A673 (cell line): ENCODE data around the gene ZBTB20. TPM values are rescaled to one million over a fixed set of nuclear protein-coding genes. Genes with fewer than 3 reads are reported as not detected.

ENCODE experiments used
- BruUV-seq: library from RNA; stranded (reverse); fragments of 400-500 nt; replicated peaks from 2 replicates; lab custom pipeline; 2021; lab: Mats Ljungman, UMichigan
- CTCF ChIA-PET: fragments of 300-600 bp; sonication (Branson Sonifier 250); formaldehyde crosslinking; loops from one replicate; lab custom pipeline; 2022; ENCODE audit warnings: antibody characterized with exemption; lab: Charles Lee
- POLR2A ChIA-PET: fragments of 300-600 bp; sonication (Branson Sonifier 250); formaldehyde crosslinking; loops from one replicate; lab custom pipeline; 2022; ENCODE audit warnings: antibody characterized with exemption; ENCODE audit not compliant: low non-redundant PET; lab: Charles Lee
- DNase-seq: peaks from one replicate; pipeline ENCODE4 v3.0.0-alpha.2; 2015; ENCODE audit warnings: low spot score
- H3K27ac ChIP-seq: fragments of 200-600 bp; sonication (generic); 2 replicates; pipeline ENCODE4 v1.5.1; 2016; ENCODE audit warnings: mixed run types, low read depth, mild to moderate bottlenecking, mixed read lengths, antibody characterized with exemption, low read length; ENCODE audit not compliant: poor library complexity, severe bottlenecking
- H3K27me3 ChIP-seq: fragments of 200-600 bp; sonication (generic); replicated peaks from 2 replicates; pipeline ENCODE4 v1.6.1; 2017; ENCODE audit warnings: mixed run types, low read depth, mild to moderate bottlenecking, mixed read lengths, antibody characterized with exemption, low read length; ENCODE audit not compliant: insufficient read depth, poor library complexity
- H3K36me3 ChIP-seq: fragments of 200-600 bp; sonication (generic); 2 replicates; pipeline ENCODE4 v1.6.1; 2016; ENCODE audit warnings: mixed run types, mild to moderate bottlenecking, mixed read lengths, antibody characterized with exemption, low read length; ENCODE audit not compliant: insufficient read depth, poor library complexity, severe bottlenecking
- H3K4me1 ChIP-seq: fragments of 200-600 bp; sonication (generic); 2 replicates; pipeline ENCODE4 v1.6.1; 2017; ENCODE audit warnings: mixed run types, mild to moderate bottlenecking, mixed read lengths, antibody characterized with exemption, low read length; ENCODE audit not compliant: insufficient read depth, poor library complexity, severe bottlenecking
- H3K4me3 ChIP-seq: fragments of 200-600 bp; sonication (generic); 2 replicates; pipeline ENCODE4 v1.5.1; 2016; ENCODE audit warnings: low read depth, mixed run types, mild to moderate bottlenecking, mixed read lengths, low read length; ENCODE audit not compliant: poor library complexity, severe bottlenecking
- H3K9me3 ChIP-seq: fragments of 200-600 bp; sonication (generic); 2 replicates; pipeline ENCODE4 v1.6.1; 2016; ENCODE audit warnings: mixed run types, low read depth, mild to moderate bottlenecking, mixed read lengths, antibody characterized with exemption, low read length; ENCODE audit not compliant: poor library complexity, severe bottlenecking
- EZH2 ChIP-seq: fragments of 200-600 bp; sonication (generic); IDR thresholded peaks from 2 replicates; pipeline ENCODE4 v1.6.1; 2017; ENCODE audit warnings: borderline replicate concordance, low read depth, mild to moderate bottlenecking, mixed read lengths, antibody characterized with exemption, low read length; ENCODE audit not compliant: poor library complexity, severe bottlenecking
- intact Hi-C: fragments of 100-400 bp; cut with micrococcal nuclease; formaldehyde crosslinking; loops from one replicate; pipeline ENCODE4 v1.10.0; 2022; ENCODE audit not compliant: unreplicated experiment
- total RNA-seq: library from RNA; stranded (reverse); gene quantifications from 2 replicates; pipeline ENCODE4 v1.2.3, GENCODE V29; 2021
- TF ChIP-seq, protein P1 (sequence below): fragments of 300-800, 200-600 bp; sonication (generic); conservative IDR thresholded peaks from 2 replicates; pipeline ENCODE4 v1.5.1; 2017; ENCODE audit warnings: low read depth, mild to moderate bottlenecking, antibody characterized with exemption, low read length, moderate library complexity, mixed read lengths

The ZBTB20 gene
- total RNA-seq, 1 experiment from 2014 or later, result 13.5 TPM

DNA sequence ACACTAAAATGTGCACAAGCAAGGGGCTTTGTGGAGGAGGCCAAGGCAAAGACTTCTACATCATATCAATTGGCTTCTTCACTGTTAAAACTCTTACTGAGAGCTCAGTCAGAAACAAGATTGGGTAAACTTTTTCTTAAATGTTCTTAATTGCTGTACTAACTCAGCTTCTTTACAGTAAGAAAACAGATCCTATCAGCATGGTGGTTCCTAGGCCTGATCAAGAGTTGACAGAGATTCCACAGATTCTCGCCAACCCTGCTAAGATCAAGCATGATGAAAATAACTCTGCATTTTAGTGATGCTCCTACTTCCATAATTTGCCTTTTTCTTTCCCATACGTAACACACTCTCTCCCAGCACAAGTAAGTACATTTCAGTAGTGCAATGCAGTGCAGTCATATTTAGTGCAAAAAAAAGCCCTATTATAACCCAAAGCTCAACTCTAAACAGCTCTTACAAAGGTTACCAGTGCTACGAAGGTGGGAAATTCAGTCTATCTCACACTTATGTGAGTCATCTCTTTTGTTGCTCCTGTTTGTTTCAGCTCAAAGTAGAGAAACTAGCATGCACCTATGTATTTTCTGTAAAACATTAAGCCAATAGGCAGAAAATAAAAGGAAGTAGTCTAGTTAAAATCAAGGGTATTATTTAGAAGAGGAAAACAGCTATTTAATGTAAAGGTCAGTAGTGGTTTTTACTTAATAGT lies 823.4 kb downstream of the ZBTB20 start:
- intact Hi-C loops, result no loop called here
- ChIA-PET CTCF (no interaction called here), POLR2A (no interaction called here)
- Histone ChIP-seq H3K9me3 (no peaks in the 10 kb centered on the region), H3K27me3 (no peaks in the 10 kb centered on the region), H3K36me3 (no peaks in the 10 kb centered on the region), H3K27ac (no peak overlapping the region), H3K4me1 (no peaks in the 10 kb centered on the region), H3K4me3 (no peak overlapping the region)
- TF ChIP-seq EZH2, result no peak
- TF ChIP-seq, protein P1, sequence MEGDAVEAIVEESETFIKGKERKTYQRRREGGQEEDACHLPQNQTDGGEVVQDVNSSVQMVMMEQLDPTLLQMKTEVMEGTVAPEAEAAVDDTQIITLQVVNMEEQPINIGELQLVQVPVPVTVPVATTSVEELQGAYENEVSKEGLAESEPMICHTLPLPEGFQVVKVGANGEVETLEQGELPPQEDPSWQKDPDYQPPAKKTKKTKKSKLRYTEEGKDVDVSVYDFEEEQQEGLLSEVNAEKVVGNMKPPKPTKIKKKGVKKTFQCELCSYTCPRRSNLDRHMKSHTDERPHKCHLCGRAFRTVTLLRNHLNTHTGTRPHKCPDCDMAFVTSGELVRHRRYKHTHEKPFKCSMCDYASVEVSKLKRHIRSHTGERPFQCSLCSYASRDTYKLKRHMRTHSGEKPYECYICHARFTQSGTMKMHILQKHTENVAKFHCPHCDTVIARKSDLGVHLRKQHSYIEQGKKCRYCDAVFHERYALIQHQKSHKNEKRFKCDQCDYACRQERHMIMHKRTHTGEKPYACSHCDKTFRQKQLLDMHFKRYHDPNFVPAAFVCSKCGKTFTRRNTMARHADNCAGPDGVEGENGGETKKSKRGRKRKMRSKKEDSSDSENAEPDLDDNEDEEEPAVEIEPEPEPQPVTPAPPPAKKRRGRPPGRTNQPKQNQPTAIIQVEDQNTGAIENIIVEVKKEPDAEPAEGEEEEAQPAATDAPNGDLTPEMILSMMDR, result no peak
- no peak for DNase-seq
- BruUV-seq, result no TSS peak

DNA sequence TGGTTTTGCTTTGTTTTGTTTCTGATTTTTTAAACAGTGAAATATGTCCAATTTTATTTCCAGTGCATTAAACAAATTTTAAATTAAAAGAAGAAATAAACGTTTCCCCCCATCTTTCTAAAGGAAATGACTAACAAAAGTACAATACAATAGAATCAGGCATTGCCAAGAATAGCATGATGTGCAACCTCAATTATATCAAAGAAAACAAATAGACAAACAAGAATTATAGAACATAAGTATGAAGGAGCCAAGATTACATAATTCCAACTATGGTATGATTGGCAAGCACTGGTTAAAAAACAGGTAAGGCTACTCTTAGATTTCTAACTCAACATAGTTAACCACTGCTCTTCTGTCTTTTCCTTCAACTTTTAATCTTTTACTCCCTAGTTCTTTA lies 826.8 kb downstream of the ZBTB20 start:
- no TSS peak for BruUV-seq
- Histone ChIP-seq H3K9me3 (no peaks in the 10 kb centered on the region), H3K27ac (no peak overlapping the region), H3K4me3 (no peak overlapping the region), H3K4me1 (no peaks in the 10 kb centered on the region), H3K27me3 (no peaks in the 10 kb centered on the region), H3K36me3 (no peaks in the 10 kb centered on the region)
- DNase-seq, result no peak
- ChIA-PET CTCF (no interaction called here), POLR2A (no interaction called here)
- TF ChIP-seq, protein P1, result no peak
- no peak for TF ChIP-seq EZH2
- intact Hi-C loops, result no loop called here

DNA sequence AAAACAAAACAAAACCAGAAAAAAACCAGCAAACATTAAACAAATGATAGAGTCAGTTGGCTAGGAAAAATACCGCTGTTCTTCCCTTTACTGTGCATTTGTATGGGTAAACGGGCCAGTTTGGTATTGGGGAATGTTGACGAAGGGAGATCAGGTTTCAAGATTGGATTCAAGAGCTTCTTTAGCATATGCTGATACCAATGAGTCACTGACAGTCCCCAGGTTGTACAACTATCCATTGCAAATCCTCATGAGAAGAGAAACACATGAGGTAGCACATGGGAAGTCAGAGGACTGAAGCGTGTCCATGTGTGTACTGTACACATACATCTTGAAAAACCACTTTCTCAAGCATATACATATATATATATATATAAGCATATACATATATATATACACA lies 827.6 kb downstream of the ZBTB20 start:
- TF ChIP-seq EZH2, result no peak
- CTCF ChIA-PET, result no interaction called here

DNA sequence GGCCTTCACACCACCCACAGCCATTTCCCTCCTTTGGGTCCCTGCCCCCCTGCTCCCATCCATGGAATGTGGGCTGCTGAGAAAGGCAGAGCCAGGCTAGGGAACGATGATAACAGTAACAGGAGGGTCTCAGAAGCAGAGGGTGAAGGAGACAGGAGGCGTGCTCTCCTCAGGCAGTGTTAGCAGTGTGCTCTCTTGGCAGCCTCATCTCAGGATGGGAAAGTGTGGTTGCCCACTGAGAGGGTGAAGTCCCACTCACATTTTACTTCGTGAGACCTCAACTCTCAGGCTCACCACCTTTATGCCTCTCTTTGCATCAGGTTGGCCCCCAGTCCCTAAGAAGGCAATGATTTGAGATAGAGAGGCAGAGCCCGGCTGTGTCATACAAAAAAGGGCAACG lies 828.8 kb downstream of the ZBTB20 start:
- no peak overlapping the region for H3K4me3 ChIP-seq
- no peak overlapping the region for H3K27ac ChIP-seq
- no TSS peak for BruUV-seq
- no peak for DNase-seq
- no peaks in the 10 kb centered on the region for H3K9me3 ChIP-seq
- POLR2A ChIA-PET, result no interaction called here
- no peaks in the 10 kb centered on the region for H3K27me3 ChIP-seq
- H3K4me1 ChIP-seq, result no peaks in the 10 kb centered on the region
- CTCF ChIA-PET, result no interaction called here
- no peaks in the 10 kb centered on the region for H3K36me3 ChIP-seq
- intact Hi-C loops, result no loop called here
- TF ChIP-seq, protein P1, result no peak
- TF ChIP-seq EZH2, result no peak

More for the DNA sequence above, 827.6 kb downstream of the ZBTB20 start:
- no TSS peak for BruUV-seq
- Histone ChIP-seq H3K4me1 (no peaks in the 10 kb centered on the region), H3K36me3 (no peaks in the 10 kb centered on the region), H3K27ac (no peak overlapping the region), H3K4me3 (no peak overlapping the region), H3K9me3 (no peaks in the 10 kb centered on the region), H3K27me3 (no peaks in the 10 kb centered on the region)
- intact Hi-C loops, result no loop called here
- DNase-seq, result peak; percentile 30
- POLR2A ChIA-PET, result no interaction called here
